ENCODE data around the gene FAM217A.

FAM217A gene

DNA sequence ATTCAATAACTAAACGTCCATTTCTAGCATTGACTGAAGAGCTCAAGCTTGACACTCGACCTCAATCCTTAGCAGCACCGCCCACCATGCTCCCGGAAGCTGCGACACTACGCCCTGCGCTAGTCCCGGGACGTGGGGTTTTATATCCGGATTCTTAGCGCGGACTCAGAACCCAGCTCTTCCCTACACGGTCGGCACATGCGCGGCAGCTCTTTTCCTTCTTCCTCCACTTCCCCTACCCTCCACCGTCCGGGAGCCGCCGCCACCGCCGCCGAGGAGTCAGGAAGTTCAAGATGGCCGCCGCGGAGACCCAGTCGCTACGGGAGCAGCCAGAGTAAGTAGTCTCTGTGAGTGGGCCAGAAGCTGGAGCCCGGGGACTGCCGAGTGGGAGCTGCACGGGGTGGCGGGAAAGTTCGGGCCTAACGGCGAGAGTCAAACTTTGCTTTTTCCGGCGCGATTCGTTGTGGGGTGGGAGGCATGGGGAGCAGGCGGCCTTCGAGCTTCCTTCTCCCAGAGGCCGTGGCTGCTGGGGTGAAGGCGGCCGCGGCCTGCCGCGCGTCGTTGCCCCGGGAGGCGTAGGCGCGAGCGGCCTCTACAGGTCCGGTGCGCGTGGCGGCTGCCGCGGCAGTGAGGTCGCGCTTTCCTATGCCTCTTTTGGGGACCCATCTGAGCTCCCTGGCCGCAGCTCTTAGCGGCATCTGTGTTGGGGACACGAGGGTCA, 57.6 kb downstream of the FAM217A start:
- peak; percentile 94 for DNase-seq (ENCODE audit: low read depth)

DNA sequence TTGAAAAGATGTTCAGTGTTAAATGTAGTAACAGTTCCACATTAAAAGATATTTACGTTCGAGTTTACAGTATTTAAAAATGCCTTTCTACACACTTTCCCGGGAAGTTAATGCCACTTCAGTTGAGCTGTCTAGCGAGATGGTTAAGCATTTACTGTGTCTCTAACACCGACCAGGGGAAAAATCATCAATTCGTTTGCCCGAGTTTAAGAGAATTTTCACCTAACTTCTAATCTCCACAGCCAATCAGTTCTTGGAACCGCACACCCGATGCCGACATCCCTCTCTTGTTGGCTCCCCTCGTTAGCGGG, 58.2 kb downstream of the FAM217A start:
- no peak for DNase-seq (ENCODE audit: low read depth)

DNA sequence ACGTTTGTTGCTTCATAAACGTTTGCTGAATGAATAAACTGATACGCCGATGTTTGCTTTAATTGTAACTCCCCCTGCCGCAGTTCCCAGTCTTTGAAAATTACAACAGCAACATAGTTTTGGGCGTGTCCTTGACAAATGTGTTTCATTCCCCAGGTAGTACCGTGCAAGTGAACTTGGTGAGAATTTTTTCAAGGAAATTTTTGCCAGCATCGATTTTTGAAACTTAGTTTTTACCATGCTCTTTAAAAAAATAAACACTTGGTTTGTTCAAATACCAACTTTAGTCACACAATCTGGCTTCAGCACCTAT, 60.1 kb downstream of the FAM217A start:
- DNase-seq (ENCODE audit: low read depth): no peak
